ENCODE measurements around the gene NDRG3. TPM values are rescaled to one million over a fixed set of nuclear protein-coding genes. Genes with fewer than 3 reads are reported as not detected.

NDRG3 gene
- total and polyA plus RNA-seq, 12 donors, result 29.0 to 91.4 (median 53.0) TPM

- H3K27ac ChIP-seq, result peak overlapping the region in 2 of 5 donors; percentile 14 to 59
Observed at GRCh38 chr20:36785308-36785707, 39.4 kb upstream of the NDRG3 start.

GRCh38 chr20:36784900-36785299, 39.0 kb upstream of the NDRG3 start:
- H3K27me3 ChIP-seq, result no peaks in the 10 kb centered on the region
- peak overlapping the region in 2 of 5 donors; percentile 14 to 59 for H3K27ac ChIP-seq
- 44 to 62% (median 55%) methylated on average over 8 to 9 of the region's 9 CpGs for WGBS, 4 donors
- H3K36me3 ChIP-seq (replicated peaks in 1 of 2), result peaks cover 0 to 38% of the 10 kb centered on the region in 2 donors
- DNase-seq, result peak in 6 of 7 donors; percentile 58 to 81 (median 72)
- TF ChIP-seq POLR2A (IDR thresholded peaks at IDR 0.05) (no peak), CTCF (IDR thresholded peaks at IDR 0.05) (no peak)
- H3K4me1 ChIP-seq (replicated peaks in 1 of 2), result peaks cover 6 to 10% of the 10 kb centered on the region in 2 donors
- H3K9me3 ChIP-seq (replicated peaks in 1 of 3), result no peaks in the 10 kb centered on the region
- intact Hi-C loops (cut with DNase I), result no loop called here
- H3K4me3 ChIP-seq, result no peak overlapping the region

More at GRCh38 chr20:36785308-36785707, 39.4 kb upstream of the NDRG3 start:
- H3K4me3 ChIP-seq, result no peak overlapping the region
- TF ChIP-seq CTCF (IDR thresholded peaks at IDR 0.05) (no peak), POLR2A (IDR thresholded peaks at IDR 0.05) (no peak)
- WGBS, 4 donors, result 59 to 79% (median 73%) methylated on average over 2 of the region's 2 CpGs
- no peaks in the 10 kb centered on the region for H3K27me3 ChIP-seq
- intact Hi-C loops (cut with DNase I), result no loop called here
- DNase-seq, result no peak
- no peaks in the 10 kb centered on the region for H3K9me3 ChIP-seq (replicated peaks in 1 of 3)
- peaks cover 6 to 10% of the 10 kb centered on the region in 2 donors for H3K4me1 ChIP-seq (replicated peaks in 1 of 2)
- H3K36me3 ChIP-seq (replicated peaks in 1 of 2), result peaks cover 0 to 40% of the 10 kb centered on the region in 2 donors

GRCh38 chr20:36784116-36784515, 38.2 kb upstream of the NDRG3 start:
- intact Hi-C loops (cut with DNase I), result no loop called here
- Histone ChIP-seq H3K9me3 (replicated peaks in 1 of 3) (no peaks in the 10 kb centered on the region), H3K27me3 (no peaks in the 10 kb centered on the region), H3K27ac (peak overlapping the region in 2 of 5 donors; percentile 14 to 59), H3K36me3 (replicated peaks in 1 of 2) (peaks cover 0 to 38% of the 10 kb centered on the region in 2 donors), H3K4me3 (no peak overlapping the region), H3K4me1 (replicated peaks in 1 of 2) (peaks cover 6 to 16% of the 10 kb centered on the region in 2 donors)
- TF ChIP-seq POLR2A (IDR thresholded peaks at IDR 0.05) (no peak), CTCF (IDR thresholded peaks at IDR 0.05) (no peak)
- DNase-seq, result no peak
- 84 to 100% (median 91%) methylated on average over 2 to 7 of the region's 7 CpGs for WGBS, 4 donors

- Histone ChIP-seq H3K27ac (peak overlapping the region in 2 of 5 donors; percentile 28 to 47), H3K4me3 (no peak overlapping the region), H3K27me3 (no peaks in the 10 kb centered on the region), H3K4me1 (replicated peaks in 1 of 2) (peaks cover 7 to 26% of the 10 kb centered on the region in 2 donors), H3K36me3 (replicated peaks in 1 of 2) (peaks cover 0 to 17% of the 10 kb centered on the region in 2 donors), H3K9me3 (replicated peaks in 1 of 3) (no peaks in the 10 kb centered on the region)
- WGBS, 4 donors, result 54 to 72% (median 66%) methylated on average over 6 of the region's 6 CpGs
- peak in 1 of 7 donors; percentile 46 for DNase-seq
- intact Hi-C loops (cut with DNase I), result no loop called here
- no peak for TF ChIP-seq POLR2A (IDR thresholded peaks at IDR 0.05)
- no peak for TF ChIP-seq CTCF (IDR thresholded peaks at IDR 0.05)
Observed at GRCh38 chr20:36779656-36780025, 33.8 kb upstream of the NDRG3 start.
